Transverse colon (tissue), 4 donors: Measurements from ENCODE around the gene MTPN. TPM values are rescaled to one million over a fixed set of nuclear protein-coding genes. Genes with fewer than 3 reads are reported as not detected.

ENCODE experiments used
- DNase-seq: peaks from one replicate; pipeline ENCODE4 v3.0.0-alpha.2; 2019
- H3K27ac ChIP-seq, 4 donors: fragments of 200-600 bp; sonication (generic); 2 replicates each; pipeline ENCODE4 v1.5.1; 2016 to 2018; ENCODE audit warnings: inconsistent platforms in 4 of 4
- H3K27me3 ChIP-seq: fragments of 200-600 bp; sonication (generic); 2 replicates; pipeline ENCODE4 v1.5.1; 2017; ENCODE audit warnings: inconsistent platforms
- H3K36me3 ChIP-seq, 4 donors: fragments of 200-600 bp; sonication (generic); 2 replicates each; pipeline ENCODE4 v1.5.1; 2017 to 2019; ENCODE audit warnings: inconsistent platforms in 4 of 4
- H3K4me1 ChIP-seq, 4 donors: fragments of 200-600 bp; sonication (generic); 2 replicates each; pipeline ENCODE4 v1.5.1; 2017 to 2020; ENCODE audit warnings: inconsistent platforms in 4 of 4
- H3K4me3 ChIP-seq, 4 donors: fragments of 200-600 bp; sonication (generic); 1 replicate in 1 of 4; 2 replicates in 3 of 4; pipeline versions ENCODE4 v1.5.1 to v1.6.1; 2017 to 2019; ENCODE audit warnings: inconsistent platforms in 4 of 4
- H3K9me3 ChIP-seq, 2 donors: fragments of 200-600 bp; sonication (generic); 2 replicates each; pipeline ENCODE4 v1.5.1; 2017 to 2019; ENCODE audit warnings: inconsistent platforms in 2 of 2
- CTCF ChIP-seq, 5 experiments: fragments of 200-600 bp in 3 of 5; fragments of 450-650 bp in 2 of 5; sonication (generic) in 3 of 5; IDR thresholded peaks; 1 replicate in 2 of 5; 2 replicates in 3 of 5; pipeline ENCODE4 v1.5.1; 2016 to 2017; ENCODE audit warnings: antibody characterized with exemption in 5 of 5, inconsistent platforms in 3 of 5, mild to moderate bottlenecking in 2 of 5, moderate library complexity in 1 of 5
- EP300 ChIP-seq: sonication (generic); formaldehyde crosslinking; IDR thresholded peaks from one replicate; pipeline ENCODE4 v1.6.1; 2017; ENCODE audit warnings: antibody characterized with exemption, low read depth
- POLR2A ChIP-seq: fragments of 450-650 bp; IDR thresholded peaks from one replicate; pipeline ENCODE4 v1.6.1; 2016; ENCODE audit warnings: antibody characterized with exemption, mild to moderate bottlenecking, moderate library complexity
- POLR2AphosphoS5 ChIP-seq, 3 donors: sonication (generic); formaldehyde crosslinking; IDR thresholded peaks; one replicate each; pipeline ENCODE4 v1.6.1; 2016; ENCODE audit warnings: antibody characterized with exemption in 3 of 3
- WGBS, 2 donors: methylation state at CpG; one replicate each; pipeline ENCODE4 v1.1.5; 2018; ENCODE audit warnings: low coverage in 1 of 2; 5-methylcytosine and 5-hydroxymethylcytosine counted together
- in situ Hi-C, 4 donors: fragments of 200-750 bp; cut with MboI; loops; one replicate each; pipeline versions ENCODE4 v1.15.0 to v1.15.1; 2017; ENCODE audit warnings: low sequenced_read_pairs in 3 of 4, low pct_ligation_motif_present in 1 of 4, low pct_unique_long_range_greater_than_20kb in 1 of 4
- intact Hi-C: fragments of 100-400 bp; cut with DNase I; formaldehyde crosslinking; loops from one replicate; pipeline ENCODE4 v1.15.1; 2023; ENCODE audit warnings: low total_unique reads
- small RNA-seq, 4 donors: library from RNA; depleted of rRNA; stranded (forward); fragments of <200 nt; gene quantifications; one replicate each; pipeline ENCODE3, GENCODE V24; 2016
- total RNA-seq, 4 donors: library from RNA; depleted of rRNA; stranded (reverse); fragments of >200 nt; gene quantifications; one replicate each; pipeline ENCODE4 v1.1.0, GENCODE V29; 2016

The MTPN gene
- total RNA-seq, 4 donors from 2014 or later: 44.9 to 71.7 (median 65.5) TPM

GRCh38 chr7:135884495-135885232 lies 92.5 kb downstream of the MTPN start:
- in situ Hi-C loops (no loop called here), intact Hi-C loops (no loop called here)
- 78 to 89% methylated on average over 3 to 9 of the region's 9 CpGs for WGBS, 2 donors
- Histone ChIP-seq H3K27ac (no peak overlapping the region), H3K4me3 (no peak overlapping the region), H3K36me3 (no peaks in the 10 kb centered on the region), H3K27me3 (no peaks in the 10 kb centered on the region), H3K4me1 (no peaks in the 10 kb centered on the region), H3K9me3 (no peaks in the 10 kb centered on the region)
- TF ChIP-seq POLR2AphosphoS5 (IDR thresholded peaks at IDR 0.05) (no peak), CTCF (IDR thresholded peaks at IDR 0.05) (no peak), POLR2A (no peak), EP300 (no peak)
- no peak for DNase-seq

- H3K9me3 ChIP-seq: no peaks in the 10 kb centered on the region
- H3K4me1 ChIP-seq: no peaks in the 10 kb centered on the region
- H3K27me3 ChIP-seq: no peaks in the 10 kb centered on the region
- H3K4me3 ChIP-seq: no peak overlapping the region
- H3K36me3 ChIP-seq: no peaks in the 10 kb centered on the region
- TF ChIP-seq EP300: no peak
- TF ChIP-seq POLR2A: no peak
- no peak for TF ChIP-seq POLR2AphosphoS5 (IDR thresholded peaks at IDR 0.05)
- TF ChIP-seq CTCF (IDR thresholded peaks at IDR 0.05): no peak
- H3K27ac ChIP-seq: no peak overlapping the region
- in situ Hi-C loops (no loop called here), intact Hi-C loops (no loop called here)
- DNase-seq: no peak
These were observed 97.9 kb downstream of the MTPN start for GRCh38 chr7:135879233-135879632.

GRCh38 chr7:135878284-135878683 lies 98.9 kb downstream of the MTPN start:
- no peak for TF ChIP-seq CTCF (IDR thresholded peaks at IDR 0.05)
- TF ChIP-seq EP300: no peak
- no peak for TF ChIP-seq POLR2A
- no peak for TF ChIP-seq POLR2AphosphoS5 (IDR thresholded peaks at IDR 0.05)
- no peaks in the 10 kb centered on the region for H3K36me3 ChIP-seq
- in situ Hi-C loops (no loop called here), intact Hi-C loops (no loop called here)
- WGBS, 2 donors: 79 to 80% methylated on average over 3 of the region's 3 CpGs
- no peak overlapping the region for H3K27ac ChIP-seq
- no peaks in the 10 kb centered on the region for H3K4me1 ChIP-seq
- H3K27me3 ChIP-seq: no peaks in the 10 kb centered on the region
- H3K4me3 ChIP-seq: no peak overlapping the region
- no peaks in the 10 kb centered on the region for H3K9me3 ChIP-seq
- DNase-seq: no peak

- no peak for DNase-seq
- Histone ChIP-seq H3K4me3 (no peak overlapping the region), H3K9me3 (no peaks in the 10 kb centered on the region), H3K36me3 (no peaks in the 10 kb centered on the region), H3K27ac (no peak overlapping the region), H3K4me1 (no peaks in the 10 kb centered on the region), H3K27me3 (no peaks in the 10 kb centered on the region)
- intact Hi-C loops: no loop called here
- in situ Hi-C loops: no loop called here
- WGBS, 2 donors: 60% methylated on average over 5 of the region's 5 CpGs; no CpG with 5 or more reads in 1 of the 2 donors
- no peak for TF ChIP-seq CTCF (IDR thresholded peaks at IDR 0.05)
- no peak for TF ChIP-seq POLR2A
- TF ChIP-seq POLR2AphosphoS5 (IDR thresholded peaks at IDR 0.05): no peak
- TF ChIP-seq EP300: no peak
These were observed 99.4 kb downstream of the MTPN start for GRCh38 chr7:135877805-135878204.

Small RNAs within 50 kb of the gene (small RNA-seq; reads per million reads assigned to genes)
- gene RNU6-223P: 0 reads per million in 4 donors

Other genes with a start within 250 kb of the MTPN start
- 10 to 100 TPM in 1 of 4 donors, 1 to 10 TPM in 1, not detected in 2; 3.0 to 15.3 TPM for gene SLC13A4, start 249.2 kb downstream of the MTPN start, total RNA-seq
- 1 to 10 TPM in 2 of 4 donors, not detected in 2; 1.2 to 3.8 TPM for gene FAM180A, start 228.5 kb downstream of the MTPN start, total RNA-seq